Measurements from ENCODE around the gene S100A5. TPM values are rescaled to one million over a fixed set of nuclear protein-coding genes. Genes with fewer than 3 reads are reported as not detected.

The S100A5 gene
- total and polyA plus RNA-seq, 2 of the 8 experiments (the other 6 are each of a cell fraction or from before 2014, with no cell fraction given): not detected

- TF ChIP-seq SIN3A (conservative IDR thresholded peaks at IDR 0.05 in 1 of 2, IDR thresholded peaks at IDR 0.05 in 1 of 2; ENCODE audit: low read depth in 1 of 2, low read length in 2 of 2) (no peak), CHD1 (IDR thresholded peaks at IDR 0.05; ENCODE audit: low read depth, low read length) (no peak), POLR2AphosphoS5 (IDR thresholded peaks at IDR 0.05; ENCODE audit: low read depth, low read length) (no peak), SP2 (IDR thresholded peaks at IDR 0.05; ENCODE audit: low read length) (no peak), EZH2 (IDR thresholded peaks at IDR 0.05; ENCODE audit: low read depth, low read length, severe bottlenecking) (no peak)
Measured at GRCh38 chr1:153561466-153561985, 20.8 kb upstream of the S100A5 start (continued).

Data from H1 (cell line).